Activated gamma-delta T cell (primary cell): ENCODE measurements around the gene CSPG4.
"Not testable (repeated sequence)": the region's sequence is repeated elsewhere in the genome, so short reads cannot be mapped to it uniquely, and the experiment has no call there.

ENCODE experiments used
- DNase-seq: peaks from one replicate; lab custom pipeline; 2025; lab: John Stamatoyannopoulos, UW

CSPG4 gene

GRCh38 chr15:75739791-75740190 is 27.1 kb upstream of the CSPG4 start:
- DNase-seq: no peak

- DNase-seq: peak; percentile 68
These were observed 26.1 kb upstream of the CSPG4 start for GRCh38 chr15:75738647-75739325.

- no peak for DNase-seq
These were observed 25.5 kb upstream of the CSPG4 start for GRCh38 chr15:75738014-75738646.

DNA sequence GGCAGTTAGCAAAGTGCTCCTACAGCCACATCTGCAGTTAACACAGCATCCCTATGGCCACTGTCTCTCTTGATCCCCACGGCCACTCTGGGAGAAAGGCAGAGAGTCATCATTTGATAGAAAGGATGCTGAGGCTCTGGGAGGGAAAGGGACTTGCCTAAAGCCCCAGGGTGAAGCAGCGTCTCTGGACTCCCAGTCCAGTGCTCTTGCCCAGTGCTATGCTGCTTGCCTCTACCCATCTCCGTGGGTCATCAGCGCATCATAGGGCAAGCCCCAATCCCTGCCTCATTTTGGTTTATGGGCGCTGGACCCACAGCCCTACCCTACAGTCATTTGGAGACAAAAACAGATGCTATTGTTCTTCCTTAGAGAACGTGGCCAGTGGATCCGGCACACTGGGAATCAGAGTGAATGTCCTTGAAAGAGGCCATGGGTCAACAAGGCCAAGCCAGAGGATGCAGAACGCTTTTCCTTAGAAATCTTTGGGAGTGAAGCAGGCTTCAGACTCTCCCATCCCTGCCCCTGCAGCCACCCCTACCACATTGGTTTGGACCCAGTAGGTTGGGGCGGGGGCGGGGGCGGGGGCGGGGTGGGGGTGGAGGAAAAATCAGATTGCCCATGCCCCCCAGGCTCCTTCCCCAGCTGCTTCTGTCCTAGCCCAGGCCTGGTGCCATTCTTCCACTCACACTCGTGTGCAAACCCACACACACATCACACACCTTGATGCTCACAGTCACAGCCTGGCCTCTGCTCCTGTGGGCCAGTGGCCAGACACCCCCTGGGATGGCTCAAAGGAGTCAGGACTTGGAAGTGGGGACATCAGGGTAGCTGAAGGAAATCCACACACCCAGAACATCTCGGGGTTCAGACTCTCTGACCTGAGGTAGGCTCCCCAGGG is 24.7 kb upstream of the CSPG4 start:
- not testable (repeated sequence) for DNase-seq

DNA sequence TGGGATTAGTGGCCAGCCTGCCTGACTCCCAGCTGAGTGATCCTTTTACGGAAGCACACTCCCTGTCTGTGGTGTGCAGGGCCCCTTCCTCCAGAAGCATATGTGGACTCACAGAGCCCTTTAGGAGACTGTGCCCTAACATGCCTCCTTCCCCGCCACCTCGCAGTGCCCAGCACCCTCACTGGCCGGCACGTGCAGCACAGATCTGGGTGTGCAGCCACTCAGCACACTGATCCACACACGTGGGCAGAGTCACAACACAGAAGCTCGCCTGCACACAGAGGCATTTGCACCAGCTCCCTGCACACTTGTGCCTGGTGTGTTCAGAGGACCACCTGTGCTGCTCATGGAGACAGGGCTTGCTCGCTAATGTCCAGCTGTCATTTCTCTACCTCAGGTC is 23.6 kb upstream of the CSPG4 start:
- no peak for DNase-seq

DNA sequence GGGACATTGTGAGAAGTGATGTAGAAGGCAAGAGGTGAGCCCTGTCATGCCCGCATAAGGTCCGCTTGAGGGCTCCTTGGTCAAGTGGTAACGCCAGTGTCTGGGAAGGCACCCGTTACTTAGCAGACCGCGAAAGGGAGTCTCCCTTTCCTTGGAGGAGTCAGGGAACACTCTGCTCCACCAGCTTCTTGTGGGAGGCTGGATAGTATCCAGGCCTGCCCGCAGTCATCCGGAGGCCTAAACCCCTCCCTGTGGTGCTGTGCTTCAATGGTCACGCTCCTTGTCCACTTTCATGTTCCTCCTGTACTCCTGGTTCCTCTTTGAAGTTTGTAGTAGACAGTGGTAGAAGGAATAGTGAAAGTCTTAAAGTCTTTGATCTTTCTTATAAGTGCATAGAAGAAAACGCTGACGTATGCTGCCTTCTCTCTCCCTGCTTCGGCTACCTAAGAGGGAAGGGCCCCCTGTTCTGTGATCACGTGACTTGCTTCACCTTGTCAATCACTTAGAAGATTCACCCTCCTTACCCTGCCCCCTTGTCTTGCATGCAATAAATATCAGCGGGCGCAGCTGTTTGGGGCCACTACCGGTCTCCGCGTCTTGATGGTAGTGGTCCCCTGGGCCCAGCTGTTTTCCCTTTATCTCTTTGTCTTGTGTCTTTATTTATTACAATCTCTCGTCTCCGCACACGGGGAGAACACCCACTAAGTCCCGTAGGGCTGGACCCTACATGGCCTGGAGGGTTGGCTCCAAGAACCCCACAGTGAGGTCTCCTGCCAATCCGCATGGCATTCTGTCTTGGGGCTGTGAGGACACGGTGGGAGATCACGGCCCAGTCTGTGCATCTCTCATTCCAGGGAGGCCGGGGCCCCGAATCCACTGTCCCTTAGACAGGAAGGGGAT is 22.5 kb upstream of the CSPG4 start:
- not testable (repeated sequence) for DNase-seq

- no peak for DNase-seq
These were observed 21.4 kb upstream of the CSPG4 start for GRCh38 chr15:75733761-75734651.

GRCh38 chr15:75732809-75733451 is 20.3 kb upstream of the CSPG4 start:
- DNase-seq: no peak

DNA sequence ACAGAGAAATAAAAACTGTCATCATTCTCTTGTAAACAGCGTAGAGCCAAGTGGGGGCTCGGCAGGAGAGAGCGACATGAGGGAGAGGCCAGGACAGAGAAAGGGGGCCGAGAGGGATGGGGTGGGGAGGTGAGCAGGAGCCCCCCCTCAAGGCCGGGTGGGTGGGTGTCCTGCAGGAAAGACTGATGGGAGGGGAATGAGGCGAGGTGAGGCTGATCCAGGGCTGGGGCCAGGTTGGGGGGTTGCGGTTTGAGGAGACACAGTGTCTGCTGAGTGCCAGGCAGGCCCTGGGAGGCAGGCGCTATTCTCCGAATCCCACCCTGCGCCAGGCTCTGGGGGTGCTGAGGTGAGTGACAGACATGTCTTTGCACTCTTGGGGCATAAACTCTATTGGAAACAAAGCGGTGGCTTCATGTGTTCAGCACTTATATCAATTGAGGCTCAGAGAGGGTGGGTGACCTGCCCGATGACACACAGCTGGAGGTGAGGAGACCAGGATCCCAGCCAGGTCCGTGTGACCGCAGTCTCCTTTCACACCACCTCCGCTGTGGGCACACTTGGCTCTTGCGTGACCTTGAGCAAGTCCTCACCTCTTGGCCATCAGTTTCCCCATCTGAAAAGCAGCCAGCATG is 19.6 kb upstream of the CSPG4 start:
- no peak for DNase-seq

- no peak for DNase-seq
These were observed 18.9 kb upstream of the CSPG4 start for GRCh38 chr15:75731248-75732151.

- DNase-seq: not testable (repeated sequence)
These were observed 18.0 kb upstream of the CSPG4 start for GRCh38 chr15:75730376-75731247.

GRCh38 chr15:75729326-75730069 is 16.9 kb upstream of the CSPG4 start:
- no peak for DNase-seq

DNA sequence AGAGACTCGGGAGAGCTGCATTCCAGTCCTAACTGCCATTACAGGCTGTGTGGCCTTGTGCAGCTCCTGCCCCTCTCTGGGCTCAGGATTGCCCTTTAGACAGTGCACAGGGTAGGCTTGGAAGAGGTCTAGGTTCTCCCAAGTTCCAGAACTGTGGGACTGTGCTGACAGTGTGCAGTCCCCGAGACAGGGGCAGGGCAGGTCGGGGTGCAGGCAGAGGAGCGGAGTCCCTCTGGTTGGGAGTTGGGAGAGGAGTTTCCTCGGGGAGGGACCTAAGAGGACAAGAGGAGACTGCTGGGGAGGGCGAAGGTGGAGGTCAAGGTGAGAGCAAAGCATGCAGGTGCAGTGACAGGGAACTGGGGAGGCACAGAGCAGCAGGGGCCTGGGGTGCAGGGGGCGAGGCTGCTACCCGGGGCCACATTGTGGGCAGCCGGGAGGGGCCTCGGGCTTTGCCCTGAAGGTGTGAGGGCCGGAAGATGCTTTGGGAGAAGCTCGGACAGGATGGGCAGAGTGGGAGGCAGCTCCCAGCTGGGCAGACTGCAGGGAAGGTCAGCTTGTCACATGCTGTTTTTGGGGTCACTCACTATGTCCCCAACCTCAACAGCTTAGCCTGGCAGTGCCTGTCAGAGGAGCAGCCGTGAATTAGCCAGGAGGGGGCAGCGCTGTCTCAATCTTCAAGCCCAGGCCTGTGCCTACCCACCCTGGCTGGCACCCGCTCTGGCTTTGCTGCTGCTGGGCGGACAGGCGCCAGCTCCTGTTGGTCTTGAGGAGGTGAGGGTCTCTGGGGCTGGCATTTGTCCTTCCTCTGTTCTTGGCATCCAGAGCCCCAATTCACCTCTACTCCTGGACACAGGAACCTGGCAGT is 15.4 kb upstream of the CSPG4 start:
- DNase-seq: no peak

GRCh38 chr15:75727031-75727531 is 14.4 kb upstream of the CSPG4 start:
- no peak for DNase-seq

DNA sequence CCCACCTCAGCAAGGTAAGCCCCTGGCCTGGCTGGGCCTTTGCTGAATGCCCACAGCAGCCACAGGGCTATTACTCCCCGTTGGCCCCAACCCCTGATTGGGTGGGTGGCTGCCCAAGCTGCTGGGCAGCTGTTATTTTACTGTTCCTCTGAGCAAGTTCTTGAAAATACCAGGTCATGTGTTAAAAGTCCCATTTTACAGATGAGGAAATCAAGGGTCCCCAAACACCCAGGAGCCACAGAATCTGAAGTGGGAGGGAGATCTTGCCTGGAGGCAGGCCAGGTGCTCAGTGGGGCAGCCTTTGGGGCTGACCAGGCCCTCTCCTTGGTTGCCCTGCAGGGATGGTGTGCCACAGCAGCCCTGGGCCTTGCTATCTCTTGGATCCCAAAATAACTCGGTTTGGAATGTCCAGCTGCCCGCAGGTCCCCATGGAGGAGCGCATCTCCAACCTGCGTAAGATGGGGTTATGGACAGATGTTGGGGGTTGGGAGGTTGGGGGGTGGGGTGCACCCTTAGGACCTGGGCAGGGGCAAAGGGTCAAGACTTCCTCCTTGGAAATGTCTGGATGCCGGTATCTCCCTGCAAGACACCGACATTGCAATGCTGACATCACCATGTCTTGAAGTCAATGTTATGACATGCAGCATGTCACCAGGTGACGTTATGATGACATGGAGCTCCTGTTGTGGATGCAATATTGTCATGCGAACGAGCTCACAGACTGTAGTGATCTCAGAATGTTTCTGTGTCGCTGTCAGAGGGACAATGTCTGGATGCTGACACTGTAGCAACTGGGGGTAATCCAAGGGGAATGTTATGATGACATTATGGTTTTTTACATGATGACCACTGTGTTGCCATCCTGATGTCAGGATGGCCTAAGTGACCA is 13.3 kb upstream of the CSPG4 start:
- no peak for DNase-seq
